KMS-11 (cell line): ENCODE measurements around the gene URGCP.

Experiments
- H2AFZ ChIP-seq: fragments of 200-600 bp; sonication (generic); 2 replicates; pipeline ENCODE4 v1.6.1; 2016; ENCODE audit warnings: antibody characterized with exemption, mixed run types, low read depth
- H3K27ac ChIP-seq: fragments of 200-600 bp; sonication (generic); 2 replicates; pipeline ENCODE4 v1.6.1; 2016; ENCODE audit warnings: mild to moderate bottlenecking, mixed run types
- H3K27me3 ChIP-seq: fragments of 200-600 bp; sonication (generic); 2 replicates; pipeline ENCODE4 v1.6.1; 2017; ENCODE audit warnings: mild to moderate bottlenecking, low read depth, mixed run types, moderate library complexity; ENCODE audit not compliant: insufficient read depth
- H3K36me3 ChIP-seq: fragments of 200-600 bp; sonication (generic); 2 replicates; pipeline ENCODE4 v1.6.1; 2017; ENCODE audit warnings: mild to moderate bottlenecking, mixed run types; ENCODE audit not compliant: insufficient read depth
- H3K4me1 ChIP-seq: fragments of 200-600 bp; sonication (generic); 2 replicates; pipeline ENCODE4 v1.6.1; 2016; ENCODE audit warnings: mild to moderate bottlenecking, low read depth, mixed run types; ENCODE audit not compliant: poor library complexity, severe bottlenecking
- H3K4me2 ChIP-seq: fragments of 200-600 bp; sonication (generic); 2 replicates; pipeline ENCODE4 v1.7.0; 2016; ENCODE audit warnings: mild to moderate bottlenecking, mixed run types
- H3K4me3 ChIP-seq: fragments of 200-600 bp; sonication (generic); IDR thresholded peaks from 2 replicates; pipeline ENCODE4 v1.6.1; 2017; ENCODE audit warnings: low read depth, low read length, mixed read lengths; ENCODE audit not compliant: insufficient read depth
- H3K79me2 ChIP-seq: fragments of 200-600 bp; sonication (generic); 2 replicates; pipeline ENCODE4 v1.6.1; 2016; ENCODE audit warnings: low read depth, mixed run types; ENCODE audit not compliant: insufficient read depth
- H3K9ac ChIP-seq: fragments of 200-600 bp; sonication (generic); 2 replicates; pipeline ENCODE4 v1.6.1; 2016; ENCODE audit warnings: mild to moderate bottlenecking, mixed run types
- H4K20me1 ChIP-seq: fragments of 200-600 bp; sonication (generic); 2 replicates; pipeline ENCODE4 v1.6.1; 2016; ENCODE audit warnings: mild to moderate bottlenecking, mixed run types; ENCODE audit not compliant: insufficient read depth
- TF ChIP-seq, protein P1 (sequence below): fragments of 200-600 bp; sonication (generic); conservative IDR thresholded peaks from 2 replicates; pipeline ENCODE4 v1.6.1; 2017; ENCODE audit warnings: low read depth, mild to moderate bottlenecking, antibody characterized with exemption, low read length, moderate library complexity, mixed read lengths

Gene URGCP

DNA sequence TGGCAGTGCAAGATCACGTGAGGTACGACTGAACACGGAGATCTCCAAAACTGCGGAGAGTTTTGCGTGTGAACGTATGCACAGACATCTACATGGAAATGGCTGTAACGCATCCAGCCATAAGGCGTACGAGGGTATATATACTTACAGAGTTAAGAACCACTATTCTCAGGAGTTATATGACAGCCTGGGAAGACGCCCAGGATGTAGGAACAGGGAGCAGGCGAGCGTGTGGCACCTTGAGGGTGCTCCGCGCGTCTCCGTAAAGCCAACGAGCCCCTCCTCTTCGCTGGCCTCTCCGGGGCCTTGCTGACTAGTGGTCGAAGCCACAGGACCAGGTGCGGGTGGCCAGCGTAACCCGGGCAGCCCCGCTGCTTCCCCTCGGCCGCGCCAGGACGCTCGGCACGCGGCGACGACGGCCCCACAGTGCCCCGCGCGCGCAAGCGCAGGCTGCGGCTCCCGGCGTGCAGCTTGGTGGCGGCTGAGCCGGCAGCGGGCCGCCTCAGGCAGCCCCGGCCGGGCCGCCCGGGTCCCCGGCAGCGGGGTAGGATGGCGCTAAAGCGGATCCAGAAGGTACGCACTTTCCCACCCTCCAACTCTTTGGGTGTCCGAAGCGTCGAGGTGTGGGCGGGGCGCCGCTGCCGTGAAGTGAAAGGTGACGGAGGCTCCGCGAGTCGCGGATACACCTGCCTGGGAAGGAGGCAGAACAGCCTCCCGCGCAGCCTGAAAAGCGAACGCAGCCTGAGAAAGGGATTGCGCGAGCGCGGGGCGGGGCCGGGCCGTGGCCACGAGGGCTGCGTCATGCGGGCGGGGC, 19.8 kb upstream of the URGCP start, which contains the start of gene UBE2D4:
Gene UBE2D4, plus strand, starts transcription at position 453 of the 814 bp plus-strand sequence. Its CDS starts 97 bp downstream, at position 550.
- Histone ChIP-seq H3K27ac (peak within 1 kb of the TSS; percentile 85), H2AFZ (peak within 1 kb of the TSS; percentile 98), H3K4me2 (peak within 1 kb of the TSS; percentile 74), H3K9ac (peak within 1 kb of the TSS; percentile 82), H3K36me3 (no peaks in the 10 kb centered on the region), H4K20me1 (no peaks in the 10 kb centered on the region), H3K79me2 (peaks cover 7% of the 10 kb centered on the region), H3K4me3 (no peak within 1 kb of the TSS), H3K27me3 (no peaks in the 10 kb centered on the region), H3K4me1 (peaks cover 11% of the 10 kb centered on the region)
- TF ChIP-seq, protein P1, sequence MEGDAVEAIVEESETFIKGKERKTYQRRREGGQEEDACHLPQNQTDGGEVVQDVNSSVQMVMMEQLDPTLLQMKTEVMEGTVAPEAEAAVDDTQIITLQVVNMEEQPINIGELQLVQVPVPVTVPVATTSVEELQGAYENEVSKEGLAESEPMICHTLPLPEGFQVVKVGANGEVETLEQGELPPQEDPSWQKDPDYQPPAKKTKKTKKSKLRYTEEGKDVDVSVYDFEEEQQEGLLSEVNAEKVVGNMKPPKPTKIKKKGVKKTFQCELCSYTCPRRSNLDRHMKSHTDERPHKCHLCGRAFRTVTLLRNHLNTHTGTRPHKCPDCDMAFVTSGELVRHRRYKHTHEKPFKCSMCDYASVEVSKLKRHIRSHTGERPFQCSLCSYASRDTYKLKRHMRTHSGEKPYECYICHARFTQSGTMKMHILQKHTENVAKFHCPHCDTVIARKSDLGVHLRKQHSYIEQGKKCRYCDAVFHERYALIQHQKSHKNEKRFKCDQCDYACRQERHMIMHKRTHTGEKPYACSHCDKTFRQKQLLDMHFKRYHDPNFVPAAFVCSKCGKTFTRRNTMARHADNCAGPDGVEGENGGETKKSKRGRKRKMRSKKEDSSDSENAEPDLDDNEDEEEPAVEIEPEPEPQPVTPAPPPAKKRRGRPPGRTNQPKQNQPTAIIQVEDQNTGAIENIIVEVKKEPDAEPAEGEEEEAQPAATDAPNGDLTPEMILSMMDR: no peak

DNA sequence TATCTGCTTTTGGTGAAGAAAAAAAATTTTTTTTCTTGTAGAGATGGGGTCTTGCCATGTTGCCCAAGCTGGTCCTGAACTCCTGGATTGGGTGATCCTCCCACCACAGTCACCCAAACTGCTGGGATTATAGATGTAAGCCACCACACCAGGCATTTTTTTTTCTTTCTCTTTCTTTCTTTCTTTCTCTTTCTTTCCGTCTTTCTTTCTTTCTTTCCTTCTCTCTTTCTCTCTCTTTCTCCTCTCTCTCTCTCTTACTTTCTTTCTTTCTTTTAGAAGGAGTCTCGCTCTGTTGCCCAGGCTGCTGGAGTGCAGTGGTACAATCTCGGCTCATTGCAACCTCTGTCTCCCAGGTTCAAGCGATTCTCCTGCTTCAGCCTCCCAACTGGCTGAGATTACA, 16.3 kb upstream of the URGCP start:
- Histone ChIP-seq H2AFZ (no peak overlapping the region), H3K9ac (no peak overlapping the region), H3K36me3 (no peaks in the 10 kb centered on the region), H3K4me2 (no peak overlapping the region), H3K4me1 (peaks cover 11% of the 10 kb centered on the region), H3K4me3 (no peak overlapping the region), H3K27ac (no peak overlapping the region), H3K79me2 (peaks cover 7% of the 10 kb centered on the region), H3K27me3 (no peaks in the 10 kb centered on the region), H4K20me1 (no peaks in the 10 kb centered on the region)
- TF ChIP-seq, protein P1: no peak

DNA sequence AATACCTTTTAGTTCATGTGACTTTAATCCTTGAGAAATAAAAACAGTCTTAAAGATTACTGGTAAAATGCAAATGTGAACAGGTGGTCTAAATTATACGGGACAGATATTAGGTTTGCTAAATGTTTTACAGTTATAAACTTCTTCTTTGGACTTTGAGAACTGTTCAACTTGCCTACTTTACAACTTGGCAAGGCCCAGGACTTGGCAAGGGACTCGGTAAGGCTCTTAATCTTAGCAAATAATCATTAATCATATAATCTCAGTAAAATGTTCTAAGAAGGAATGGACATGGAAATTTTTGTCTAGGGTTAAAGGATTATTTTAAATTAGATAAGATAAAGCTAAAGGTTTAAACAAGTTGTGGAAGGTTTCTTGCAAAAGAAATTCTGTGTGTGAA, 15.0 kb upstream of the URGCP start:
- H3K9ac ChIP-seq: no peak overlapping the region
- H3K4me1 ChIP-seq: peaks cover 11% of the 10 kb centered on the region
- no peak overlapping the region for H2AFZ ChIP-seq
- H3K27me3 ChIP-seq: no peaks in the 10 kb centered on the region
- TF ChIP-seq, protein P1: no peak
- H3K4me3 ChIP-seq: no peak overlapping the region
- no peaks in the 10 kb centered on the region for H3K36me3 ChIP-seq
- H3K4me2 ChIP-seq: no peak overlapping the region
- H3K27ac ChIP-seq: no peak overlapping the region
- H3K79me2 ChIP-seq: peaks cover 7% of the 10 kb centered on the region
- no peaks in the 10 kb centered on the region for H4K20me1 ChIP-seq

DNA sequence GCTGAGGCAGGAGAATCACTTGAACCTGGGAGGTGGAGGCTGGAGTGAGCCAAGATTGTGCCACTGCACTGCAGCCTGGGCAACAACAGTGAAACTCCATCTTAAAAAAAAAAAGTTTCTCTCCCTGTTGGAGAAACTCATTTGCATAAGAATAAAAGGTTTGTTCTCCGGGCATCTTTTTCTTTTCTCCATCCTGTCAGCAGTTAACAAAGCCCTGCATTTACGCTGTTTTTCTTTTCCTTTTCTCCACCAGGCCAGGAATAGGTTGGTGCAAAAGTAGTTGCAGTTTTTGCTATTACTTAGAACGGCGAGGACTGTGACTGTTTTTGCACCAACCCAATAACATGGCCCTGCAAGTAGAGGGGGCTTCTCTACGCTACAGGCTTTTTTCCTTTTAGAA, 9.5 kb upstream of the URGCP start:
- no peaks in the 10 kb centered on the region for H3K4me1 ChIP-seq
- no peak overlapping the region for H3K4me3 ChIP-seq
- H3K36me3 ChIP-seq: no peaks in the 10 kb centered on the region
- no peaks in the 10 kb centered on the region for H4K20me1 ChIP-seq
- no peaks in the 10 kb centered on the region for H3K79me2 ChIP-seq
- H2AFZ ChIP-seq: no peak overlapping the region
- no peaks in the 10 kb centered on the region for H3K27me3 ChIP-seq
- no peak overlapping the region for H3K27ac ChIP-seq
- TF ChIP-seq, protein P1: no peak
- H3K9ac ChIP-seq: no peak overlapping the region
- H3K4me2 ChIP-seq: no peak overlapping the region
